Fibroblast of lung (primary cell): Measurements from ENCODE around the gene PIP5KL1. TPM values are rescaled to one million over a fixed set of nuclear protein-coding genes. Genes with fewer than 3 reads are reported as not detected.

Source experiments
- DNase-seq, 2 donors: peaks; one replicate each; pipeline versions ENCODE4 v3.0.0 to v3.0.0-alpha.2; 2010; ENCODE audit warnings: low read depth in 2 of 2
- H2AFZ ChIP-seq: 2 replicates; pipeline ENCODE4 v1.5.1; 2012; ENCODE audit warnings: low read length, control low read depth, inconsistent platforms
- H3K27ac ChIP-seq: 2 replicates; pipeline ENCODE4 v1.5.1; 2011; ENCODE audit warnings: low read length, control low read depth; ENCODE audit not compliant: insufficient read depth
- H3K27me3 ChIP-seq: 2 replicates; pipeline ENCODE4 v1.5.1; 2011; ENCODE audit warnings: mild to moderate bottlenecking, low read length; ENCODE audit not compliant: control insufficient read depth, insufficient read depth
- H3K36me3 ChIP-seq: 2 replicates; pipeline ENCODE4 v1.5.1; 2011; ENCODE audit warnings: low read length; ENCODE audit not compliant: control insufficient read depth, insufficient read depth
- H3K4me1 ChIP-seq: 2 replicates; pipeline ENCODE4 v1.5.1; 2011; ENCODE audit warnings: low read length; ENCODE audit not compliant: control insufficient read depth, insufficient read depth; ENCODE audit errors: extremely low read depth
- H3K4me2 ChIP-seq: 2 replicates; pipeline ENCODE4 v1.5.1; 2011; ENCODE audit warnings: low read length, control low read depth; ENCODE audit not compliant: insufficient read depth; ENCODE audit errors: extremely low read depth
- H3K4me3 ChIP-seq, 4 experiments: fragments of 200-600 bp in 1 of 4; sonication (generic) in 1 of 4; replicated peaks in 1 of 4; 2 replicates each; pipeline ENCODE4 v1.5.1; 2011 to 2016; ENCODE audit warnings: low read length in 4 of 4, low read depth in 3 of 4, mild to moderate bottlenecking in 3 of 4, control low read depth in 2 of 4, inconsistent platforms in 1 of 4, mixed read lengths in 1 of 4; ENCODE audit not compliant: insufficient read depth in 1 of 4; ENCODE audit errors: control extremely low read depth in 1 of 4
- H3K79me2 ChIP-seq: 2 replicates; pipeline ENCODE4 v1.5.1; 2012; ENCODE audit warnings: mild to moderate bottlenecking, low read length, inconsistent platforms; ENCODE audit not compliant: control insufficient read depth, insufficient read depth
- H3K9ac ChIP-seq: 2 replicates; pipeline ENCODE4 v1.5.1; 2011; ENCODE audit warnings: mild to moderate bottlenecking, low read length, control low read depth; ENCODE audit not compliant: insufficient read depth
- H3K9me3 ChIP-seq: 2 replicates; pipeline ENCODE4 v1.5.1; 2012; ENCODE audit warnings: low read depth, low read length; ENCODE audit not compliant: control insufficient read depth, insufficient read depth
- H4K20me1 ChIP-seq: 2 replicates; pipeline ENCODE4 v1.5.1; 2011; ENCODE audit warnings: low read length; ENCODE audit not compliant: control insufficient read depth, insufficient read depth; ENCODE audit errors: extremely low read depth
- CTCF ChIP-seq, 2 donors: IDR thresholded peaks in 1 of 2; conservative IDR thresholded peaks in 1 of 2; 1 replicate in 1 of 2; 2 replicates in 1 of 2; pipeline ENCODE4 v1.5.1; 2011 to 2012; ENCODE audit warnings: low read length in 2 of 2, control low read depth in 1 of 2, inconsistent platforms in 1 of 2, low read depth in 1 of 2, mild to moderate bottlenecking in 1 of 2
- EZH2 ChIP-seq: IDR thresholded peaks from 2 replicates; pipeline ENCODE4 v1.5.1; 2012; ENCODE audit warnings: low read length, control low read depth, mild to moderate bottlenecking; ENCODE audit errors: missing control alignments
- polyA plus RNA-seq, 2 donors: library from polyadenylated mRNA; depleted of rRNA in 1 of 2; stranded (reverse) in 1 of 2; unstranded in 1 of 2; fragments of >200 nt; gene quantifications; 2 replicates each; pipeline ENCODE4 v1.2.1, GENCODE V29; 2011 to 2012; ENCODE audit warnings: missing spikeins in 1 of 2
- total RNA-seq: library from RNA; depleted of rRNA; stranded (reverse); fragments of >200 nt; gene quantifications from 2 replicates; pipeline ENCODE4 v1.2.1, GENCODE V29; 2014

The PIP5KL1 gene
- total and polyA plus RNA-seq, 2 donors (not counting 1 experiment from before 2014, with no cell fraction given) = 1.9 to 2.5 TPM

- no peaks in the 10 kb centered on the region for H3K36me3 ChIP-seq
- no peaks in the 10 kb centered on the region for H4K20me1 ChIP-seq
- no peak overlapping the region for H3K27ac ChIP-seq
- no peaks in the 10 kb centered on the region for H3K9me3 ChIP-seq
- H3K4me2 ChIP-seq = peak overlapping the region; percentile 49
- DNase-seq = no peak
- no peaks in the 10 kb centered on the region for H3K79me2 ChIP-seq
- no peak for TF ChIP-seq EZH2
- TF ChIP-seq CTCF (conservative IDR thresholded peaks at IDR 0.05 in 1 of 2, IDR thresholded peaks at IDR 0.05 in 1 of 2; ENCODE audit: low read depth in 1 of 2, low read length in 2 of 2) = no peak
- H3K4me3 ChIP-seq = peak overlapping the region in 2 of 4 experiments; percentile 19 to 27
- peak overlapping the region; percentile 42 for H2AFZ ChIP-seq
- H3K9ac ChIP-seq = no peak overlapping the region
- H3K27me3 ChIP-seq = no peaks in the 10 kb centered on the region
- H3K4me1 ChIP-seq = peaks cover 23% of the 10 kb centered on the region
These were observed 3.2 kb downstream of the PIP5KL1 start for GRCh38 chr9:127927201-127927987.

GRCh38 chr9:127926906-127927200 lies 3.7 kb downstream of the PIP5KL1 start:
- H3K79me2 ChIP-seq = no peaks in the 10 kb centered on the region
- H3K4me1 ChIP-seq = peaks cover 25% of the 10 kb centered on the region
- no peaks in the 10 kb centered on the region for H3K9me3 ChIP-seq
- no peaks in the 10 kb centered on the region for H3K36me3 ChIP-seq
- no peak for DNase-seq
- no peak overlapping the region for H3K9ac ChIP-seq
- H3K27me3 ChIP-seq = no peaks in the 10 kb centered on the region
- H3K4me3 ChIP-seq = peak overlapping the region in 2 of 4 experiments; percentile 19 to 27
- no peak for TF ChIP-seq EZH2
- no peak for TF ChIP-seq CTCF (conservative IDR thresholded peaks at IDR 0.05 in 1 of 2, IDR thresholded peaks at IDR 0.05 in 1 of 2; ENCODE audit: low read depth in 1 of 2, low read length in 2 of 2)
- H2AFZ ChIP-seq = peak overlapping the region; percentile 42
- peak overlapping the region; percentile 49 for H3K4me2 ChIP-seq
- no peak overlapping the region for H3K27ac ChIP-seq
- H4K20me1 ChIP-seq = no peaks in the 10 kb centered on the region

DNA sequence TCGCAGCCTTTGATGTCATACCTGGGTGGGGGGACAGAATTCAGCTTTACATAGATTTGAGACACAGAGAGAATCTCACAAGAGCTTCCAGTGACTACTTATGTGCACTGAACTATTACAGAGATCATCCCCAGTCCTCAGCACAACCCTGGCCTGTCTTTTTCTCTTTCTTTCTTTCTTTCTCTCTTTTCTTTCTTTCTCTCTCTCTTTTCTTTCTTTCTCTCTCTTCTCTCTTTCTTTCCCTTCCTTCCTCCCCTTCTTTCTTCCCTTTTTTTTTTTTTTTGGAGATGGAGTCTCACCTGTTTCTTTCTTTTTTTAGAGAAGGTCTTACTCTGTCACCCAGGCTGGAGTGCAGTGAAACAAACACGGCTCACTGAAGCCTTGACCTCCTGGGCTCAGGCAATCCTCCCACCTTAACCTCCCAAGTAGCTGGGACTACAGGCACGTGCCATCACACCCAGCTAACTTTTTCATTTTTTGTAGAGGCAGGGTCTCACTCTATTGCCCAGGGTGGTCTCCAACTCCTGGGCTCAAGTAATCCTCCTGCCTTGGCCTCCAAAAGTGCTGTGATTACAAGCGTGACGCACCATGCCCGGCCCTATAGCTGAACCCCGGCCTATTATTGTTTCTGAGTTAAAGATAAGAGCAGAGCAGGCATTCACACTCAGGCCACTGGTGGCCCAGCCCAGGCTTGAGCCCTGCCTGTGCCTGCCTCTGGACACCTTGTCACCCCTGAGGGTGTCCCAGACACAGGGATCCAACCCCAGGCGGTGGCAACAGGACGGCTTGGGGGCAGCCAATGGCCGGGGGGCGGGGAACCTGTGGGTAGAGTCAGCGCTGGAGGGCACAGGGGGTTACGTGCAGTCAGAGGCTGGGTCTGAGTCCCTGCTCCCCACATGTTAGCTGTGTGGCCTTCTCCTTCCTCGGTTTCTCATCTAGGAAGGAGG lies 4.3 kb downstream of the PIP5KL1 start:
- Histone ChIP-seq H3K4me1 (peaks cover 21% of the 10 kb centered on the region), H2AFZ (peak overlapping the region; percentile 42), H3K27me3 (no peaks in the 10 kb centered on the region), H3K9ac (no peak overlapping the region), H3K36me3 (no peaks in the 10 kb centered on the region), H3K4me2 (no peak overlapping the region), H3K79me2 (no peaks in the 10 kb centered on the region), H3K4me3 (peak overlapping the region in 1 of 4 experiments; percentile 27), H3K27ac (no peak overlapping the region), H4K20me1 (no peaks in the 10 kb centered on the region), H3K9me3 (no peaks in the 10 kb centered on the region)
- TF ChIP-seq EZH2 (no peak), CTCF (conservative IDR thresholded peaks at IDR 0.05 in 1 of 2, IDR thresholded peaks at IDR 0.05 in 1 of 2; ENCODE audit: low read depth in 1 of 2, low read length in 2 of 2) (no peak)
- DNase-seq = no peak
